Measurements from ENCODE around the gene MAN2B2. TPM values are rescaled to one million over a fixed set of nuclear protein-coding genes. Genes with fewer than 3 reads are reported as not detected.

MAN2B2 gene
- total RNA-seq, 3 donors from 2014 or later, result 18.7 to 49.8 (median 19.6) TPM

DNA sequence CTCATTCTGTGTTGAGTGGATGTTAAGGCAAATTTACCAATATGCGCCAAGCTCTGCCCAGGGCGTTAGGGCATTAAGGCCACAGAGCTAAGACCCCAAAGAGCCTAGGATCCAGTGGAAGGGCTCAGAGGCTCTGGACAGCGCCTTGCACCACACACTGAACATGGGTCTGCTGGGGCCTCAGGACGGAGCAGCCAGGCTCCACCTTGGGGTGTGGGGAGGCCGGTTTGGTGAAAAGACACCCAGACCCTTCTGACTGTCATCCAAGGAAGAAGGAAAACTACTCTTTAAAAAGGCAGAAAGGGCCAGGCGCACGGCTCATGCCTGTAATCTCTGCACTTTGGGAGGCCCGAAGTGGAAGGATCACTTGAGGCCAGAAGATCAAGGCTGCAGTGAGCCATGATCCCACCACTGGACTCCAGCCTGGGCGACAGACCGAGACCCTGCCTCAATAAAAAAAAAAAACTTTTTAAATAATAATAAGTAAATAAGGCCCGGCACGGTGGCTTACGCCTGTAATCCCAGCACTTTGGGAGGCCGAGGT, 64.2 kb downstream of the MAN2B2 start:
- TF ChIP-seq POLR2A (IDR thresholded peaks at IDR 0.05) (no peak), POLR2AphosphoS5 (IDR thresholded peaks at IDR 0.05) (no peak)
- TF ChIP-seq, protein P1, sequence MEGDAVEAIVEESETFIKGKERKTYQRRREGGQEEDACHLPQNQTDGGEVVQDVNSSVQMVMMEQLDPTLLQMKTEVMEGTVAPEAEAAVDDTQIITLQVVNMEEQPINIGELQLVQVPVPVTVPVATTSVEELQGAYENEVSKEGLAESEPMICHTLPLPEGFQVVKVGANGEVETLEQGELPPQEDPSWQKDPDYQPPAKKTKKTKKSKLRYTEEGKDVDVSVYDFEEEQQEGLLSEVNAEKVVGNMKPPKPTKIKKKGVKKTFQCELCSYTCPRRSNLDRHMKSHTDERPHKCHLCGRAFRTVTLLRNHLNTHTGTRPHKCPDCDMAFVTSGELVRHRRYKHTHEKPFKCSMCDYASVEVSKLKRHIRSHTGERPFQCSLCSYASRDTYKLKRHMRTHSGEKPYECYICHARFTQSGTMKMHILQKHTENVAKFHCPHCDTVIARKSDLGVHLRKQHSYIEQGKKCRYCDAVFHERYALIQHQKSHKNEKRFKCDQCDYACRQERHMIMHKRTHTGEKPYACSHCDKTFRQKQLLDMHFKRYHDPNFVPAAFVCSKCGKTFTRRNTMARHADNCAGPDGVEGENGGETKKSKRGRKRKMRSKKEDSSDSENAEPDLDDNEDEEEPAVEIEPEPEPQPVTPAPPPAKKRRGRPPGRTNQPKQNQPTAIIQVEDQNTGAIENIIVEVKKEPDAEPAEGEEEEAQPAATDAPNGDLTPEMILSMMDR (IDR thresholded peaks at IDR 0.05), result no peak
- Histone ChIP-seq H3K4me1 (peaks cover 3 to 9% of the 10 kb centered on the region in 2 donors), H3K9me3 (no peaks in the 10 kb centered on the region), H3K27ac (no peak overlapping the region), H3K36me3 (no peaks in the 10 kb centered on the region), H3K27me3 (no peaks in the 10 kb centered on the region), H3K4me3 (peak overlapping the region in 1 of 3 donors; percentile 86)
- intact Hi-C loops (cut with DNase I; ENCODE audit: low total_unique reads), result no loop called here
- DNase-seq (ENCODE audit: low spot score in 2 of 2), result peak in 1 of 2 donors; percentile 19

GRCh38 chr4:6640292-6641163, 65.5 kb downstream of the MAN2B2 start, which contains the start of gene MRFAP1:
Gene MRFAP1 (plus strand): TSS chr4:6640685. CDS start chr4:6640863, 178 bp downstream.
- DNase-seq (ENCODE audit: low spot score in 2 of 2), result peak; percentile 92
- TF ChIP-seq, protein P1 (IDR thresholded peaks at IDR 0.05), result no peak
- peak; percentile 92 for TF ChIP-seq POLR2A (IDR thresholded peaks at IDR 0.05)
- peak; percentile 76 to 97 (median 84) for TF ChIP-seq POLR2AphosphoS5 (IDR thresholded peaks at IDR 0.05)
- Histone ChIP-seq H3K27me3 (no peaks in the 10 kb centered on the region), H3K4me3 (peak within 1 kb of the TSS; percentile 76 to 86 (median 81)), H3K9me3 (no peaks in the 10 kb centered on the region), H3K4me1 (peaks cover 3 to 9% of the 10 kb centered on the region in 2 donors), H3K36me3 (no peaks in the 10 kb centered on the region), H3K27ac (peak within 1 kb of the TSS; percentile 94 to 97)
- intact Hi-C loops (cut with DNase I; ENCODE audit: low total_unique reads), result no loop called here

GRCh38 chr4:6641164-6641970, 66.4 kb downstream of the MAN2B2 start:
- no peaks in the 10 kb centered on the region for H3K9me3 ChIP-seq
- intact Hi-C loops (cut with DNase I; ENCODE audit: low total_unique reads), result no loop called here
- TF ChIP-seq, protein P1 (IDR thresholded peaks at IDR 0.05), result no peak
- TF ChIP-seq POLR2AphosphoS5 (IDR thresholded peaks at IDR 0.05), result no peak
- TF ChIP-seq POLR2A (IDR thresholded peaks at IDR 0.05), result no peak
- no peaks in the 10 kb centered on the region for H3K27me3 ChIP-seq
- peak; percentile 29 to 54 for DNase-seq (ENCODE audit: low spot score in 2 of 2)
- H3K4me3 ChIP-seq, result peak overlapping the region; percentile 76 to 86 (median 81)
- H3K4me1 ChIP-seq, result peaks cover 3 to 9% of the 10 kb centered on the region in 2 donors
- H3K36me3 ChIP-seq, result no peaks in the 10 kb centered on the region
- peak overlapping the region; percentile 94 to 97 for H3K27ac ChIP-seq

- intact Hi-C loops (cut with DNase I; ENCODE audit: low total_unique reads), result no loop called here
- peak overlapping the region; percentile 94 to 97 for H3K27ac ChIP-seq
- DNase-seq (ENCODE audit: low spot score in 2 of 2), result peak in 1 of 2 donors; percentile 10
- no peaks in the 10 kb centered on the region for H3K9me3 ChIP-seq
- H3K4me3 ChIP-seq, result peak overlapping the region; percentile 76 to 86 (median 81)
- no peaks in the 10 kb centered on the region for H3K36me3 ChIP-seq
- TF ChIP-seq POLR2AphosphoS5 (IDR thresholded peaks at IDR 0.05) (no peak), POLR2A (IDR thresholded peaks at IDR 0.05) (no peak)
- TF ChIP-seq, protein P1 (IDR thresholded peaks at IDR 0.05), result no peak
- H3K4me1 ChIP-seq, result peaks cover 3 to 9% of the 10 kb centered on the region in 2 donors
- no peaks in the 10 kb centered on the region for H3K27me3 ChIP-seq
Observed at GRCh38 chr4:6641971-6642320, 67.0 kb downstream of the MAN2B2 start.

All from breast epithelium (tissue), 4 donors.